Endothelial cell of umbilical vein (primary cell): ENCODE measurements around the gene SPOP. TPM values are rescaled to one million over a fixed set of nuclear protein-coding genes. Genes with fewer than 3 reads are reported as not detected.
A peak's percentile ranks its signal among the peaks of the same experiment; 100 is the strongest.

ENCODE experiments used
- BruUV-seq: library from RNA; stranded (reverse); fragments of 400-500 nt; replicated peaks from 2 replicates; lab custom pipeline; 2021; lab: Mats Ljungman, UMichigan
- CTCF ChIA-PET: fragments of 300-600, 350-600 bp; sonication (Branson Sonifier 250); formaldehyde crosslinking; loops from one replicate; lab custom pipeline; 2021; ENCODE audit warnings: antibody characterized with exemption, inconsistent platforms; lab: Charles Lee
- POLR2A ChIA-PET: fragments of 300-600, 350-600 bp; sonication (Branson Sonifier 250); formaldehyde crosslinking; loops from one replicate; lab custom pipeline; 2021; ENCODE audit warnings: antibody characterized with exemption, inconsistent platforms; lab: Charles Lee
- DNase-seq: peaks from one replicate; pipeline ENCODE4 v3.0.0-alpha.2; 2011; ENCODE audit warnings: low read depth, low spot score
- FAIRE-seq: peaks from 2 replicates; lab custom pipeline; 2011; peaks lifted over from hg19 to GRCh38; lab: Jason Lieb, UNC
- H2AFZ ChIP-seq: 2 replicates; pipeline ENCODE4 v1.6.0; 2012; ENCODE audit warnings: low read depth, low read length, control low read depth, inconsistent platforms
- H3K27ac ChIP-seq: 2 replicates; pipeline ENCODE4 v1.5.1; 2011; ENCODE audit warnings: low read depth, mild to moderate bottlenecking, control low read depth, low read length, moderate library complexity; ENCODE audit not compliant: insufficient read depth
- H3K27me3 ChIP-seq, 2 experiments: 2 replicates each; pipeline versions ENCODE4 v1.6.0 to v1.6.1; 2011; ENCODE audit warnings: low read length in 2 of 2, mixed read lengths in 1 of 2; ENCODE audit not compliant: control insufficient read depth in 2 of 2, insufficient read depth in 2 of 2
- H3K36me3 ChIP-seq, 2 experiments: 2 replicates in 1 of 2; 3 replicates in 1 of 2; pipeline ENCODE4 v1.5.1; 2011; ENCODE audit warnings: low read length in 2 of 2, mild to moderate bottlenecking in 1 of 2, moderate library complexity in 1 of 2; ENCODE audit not compliant: control insufficient read depth in 2 of 2, insufficient read depth in 2 of 2; ENCODE audit errors: extremely low read depth in 1 of 2
- H3K4me1 ChIP-seq: 3 replicates; pipeline ENCODE4 v1.5.1; 2011; ENCODE audit warnings: mild to moderate bottlenecking, low read length; ENCODE audit not compliant: control insufficient read depth, insufficient read depth; ENCODE audit errors: extremely low read depth
- H3K4me2 ChIP-seq: 2 replicates; pipeline ENCODE4 v1.6.1; 2011; ENCODE audit warnings: low read length, control low read depth, mixed read lengths; ENCODE audit not compliant: insufficient read depth
- H3K4me3 ChIP-seq, 3 experiments: fragments of 200-600 bp in 1 of 3; sonication (generic), shearing (Covaris generic) in 1 of 3; replicated peaks in 1 of 3; 2 replicates each; pipeline ENCODE4 v1.5.1; 2011 to 2016; ENCODE audit warnings: control low read depth in 3 of 3, low read length in 3 of 3, mild to moderate bottlenecking in 2 of 3, inconsistent platforms in 1 of 3, low read depth in 1 of 3, moderate library complexity in 1 of 3; ENCODE audit not compliant: insufficient read depth in 1 of 3
- H3K79me2 ChIP-seq: 2 replicates; pipeline ENCODE4 v1.6.0; 2012; ENCODE audit warnings: low read length, inconsistent platforms; ENCODE audit not compliant: control insufficient read depth, insufficient read depth
- H3K9ac ChIP-seq: replicated peaks from 2 replicates; pipeline ENCODE3; 2011; ENCODE audit warnings: low read length, control low read depth; ENCODE audit not compliant: insufficient read depth; ENCODE audit errors: extremely low read depth
- H3K9me1 ChIP-seq: replicated peaks from 3 replicates; pipeline ENCODE4 v1.6.0; 2011; ENCODE audit warnings: mild to moderate bottlenecking, low read length; ENCODE audit not compliant: control insufficient read depth, insufficient read depth; ENCODE audit errors: extremely low read depth
- H3K9me3 ChIP-seq: replicated peaks from 2 replicates; pipeline ENCODE4 v1.5.1; 2012; ENCODE audit warnings: low read length, inconsistent platforms; ENCODE audit not compliant: control insufficient read depth, insufficient read depth
- H4K20me1 ChIP-seq: replicated peaks from 2 replicates; pipeline ENCODE3; 2011; ENCODE audit warnings: mild to moderate bottlenecking, low read length; ENCODE audit not compliant: control insufficient read depth, insufficient read depth; ENCODE audit errors: extremely low read depth
- CTCF ChIP-seq, 2 donors: IDR thresholded peaks; 1 replicate in 1 of 2; 2 replicates in 1 of 2; pipeline ENCODE4 v1.5.1; 2011; ENCODE audit warnings: low read length in 2 of 2, mild to moderate bottlenecking in 2 of 2, moderate library complexity in 2 of 2, control low read depth in 1 of 2, inconsistent platforms in 1 of 2, low read depth in 1 of 2; ENCODE audit not compliant: insufficient read depth in 1 of 2; ENCODE audit errors: extremely low read depth in 1 of 2
- EZH2 ChIP-seq: IDR thresholded peaks from 2 replicates; pipeline ENCODE4 v1.6.1; 2012; ENCODE audit warnings: borderline replicate concordance, low read depth, mild to moderate bottlenecking, moderate library complexity, low read length, inconsistent platforms; ENCODE audit not compliant: severe bottlenecking
- FOS ChIP-seq: IDR thresholded peaks from 2 replicates; pipeline ENCODE4 v1.6.1; 2011; ENCODE audit warnings: mild to moderate bottlenecking, low read length, moderate library complexity, borderline replicate concordance; ENCODE audit not compliant: insufficient read depth
- GATA2 ChIP-seq: IDR thresholded peaks from 2 replicates; pipeline ENCODE4 v1.7.0; 2011; ENCODE audit warnings: low read depth, mild to moderate bottlenecking, moderate library complexity, mixed read lengths, low read length; ENCODE audit not compliant: insufficient read length, insufficient read depth
- JUN ChIP-seq: IDR thresholded peaks from 2 replicates; pipeline ENCODE4 v1.6.1; 2011; ENCODE audit warnings: borderline replicate concordance, low read depth; ENCODE audit not compliant: insufficient read length, insufficient read depth
- MAX ChIP-seq: IDR thresholded peaks from 2 replicates; pipeline ENCODE4 v1.6.1; 2011; ENCODE audit not compliant: insufficient read depth, insufficient read length
- MYC ChIP-seq: IDR thresholded peaks from one replicate; pipeline ENCODE4 v1.6.1; 2011; ENCODE audit warnings: mild to moderate bottlenecking, low read depth, low read length
- POLR2A ChIP-seq: IDR thresholded peaks from 2 replicates; pipeline ENCODE4 v1.6.1; 2012; ENCODE audit warnings: low read depth, mild to moderate bottlenecking, control low read depth, low read length
- POLR2AphosphoS5 ChIP-seq: IDR thresholded peaks from 2 replicates; pipeline ENCODE4 v1.6.1; 2012; ENCODE audit warnings: low read depth, mild to moderate bottlenecking, control low read depth, low read length, moderate library complexity; ENCODE audit not compliant: insufficient read depth
- dilution Hi-C: fragments of 300-500 bp; cut with MboI; formaldehyde crosslinking; loops from one replicate; pipeline ENCODE4 v1.15.0; 2019; ENCODE audit warnings: low sequenced_read_pairs; ENCODE audit not compliant: extremely low pct_ligation_motif_present
- intact Hi-C: fragments of 100-400 bp; cut with micrococcal nuclease; formaldehyde crosslinking; loops from one replicate; pipeline ENCODE4 v1.10.0; 2022
- polyA plus RNA-seq, 4 experiments: library from polyadenylated mRNA; depleted of rRNA in 3 of 4; stranded (reverse) in 3 of 4; unstranded in 1 of 4; fragments of >200 nt; gene quantifications; 2 replicates each; pipeline versions ENCODE4 v1.2.1 to v1.2.3, GENCODE V29; 2011 to 2012; ENCODE audit warnings: missing spikeins in 1 of 4
- total RNA-seq: library from RNA; stranded (reverse); gene quantifications from 2 replicates; pipeline ENCODE4 v1.2.3, GENCODE V29; 2021

SPOP gene
- total and polyA plus RNA-seq, 2 donors (not counting 3 experiments of a cell fraction or from before 2014, with no cell fraction given): 46.9 to 61.0 TPM

- TF ChIP-seq EZH2 (no peak), CTCF (IDR thresholded peaks at IDR 0.05; ENCODE audit: extremely low read depth in 1 of 2, insufficient read depth in 1 of 2, low read depth in 1 of 2, low read length in 2 of 2) (peak; percentile 90 to 93)
- H3K27me3 ChIP-seq: peaks cover 6 to 16% of the 10 kb centered on the region in 2 experiments
- DNase-seq (peak; percentile 79), FAIRE-seq (peak; percentile 95)
- H3K9me1 ChIP-seq: no peaks in the 10 kb centered on the region
- POLR2A ChIA-PET: interaction anchor here (0.5 to 1.0 kb wide), 2 partner anchors 129 to 196 kb away, joined by 3 to 10 read pairs; partner anchors contain the start of gene FAM117A
- H3K79me2 ChIP-seq: no peaks in the 10 kb centered on the region
- H3K27ac ChIP-seq: no peak overlapping the region
- H3K9ac ChIP-seq: no peak overlapping the region
- dilution Hi-C loops: no loop called here
- no peaks in the 10 kb centered on the region for H3K36me3 ChIP-seq
- peaks cover 5% of the 10 kb centered on the region for H3K4me1 ChIP-seq
- H2AFZ ChIP-seq: peak overlapping the region; percentile 92
- H3K4me2 ChIP-seq: peak overlapping the region; percentile 65
- no TSS peak for BruUV-seq
- H4K20me1 ChIP-seq: no peaks in the 10 kb centered on the region
- CTCF ChIA-PET: interaction anchor here (0.6 to 14.0 kb wide), 40 partner anchors 8 to 458 kb away, joined by 3 to 786 read pairs (median 4); partner anchors contain the start of genes FAM117A, KAT7, NXPH3 and PHB1
- peak overlapping the region; percentile 10 to 34 (median 25) for H3K4me3 ChIP-seq
- no peaks in the 10 kb centered on the region for H3K9me3 ChIP-seq
- intact Hi-C loops: loop anchor here (1.0 to 2.0 kb wide), 4 partner anchors 127 to 428 kb away; no protein-coding TSS in a partner anchor
These were observed 109.8 kb downstream of the SPOP start for GRCh38 chr17:49567871-49568694.

GRCh38 chr17:49567104-49567521 is 110.8 kb downstream of the SPOP start:
- BruUV-seq: no TSS peak
- FAIRE-seq (no peak), DNase-seq (no peak)
- Histone ChIP-seq H2AFZ (no peak overlapping the region), H3K4me2 (no peak overlapping the region), H3K9me3 (no peaks in the 10 kb centered on the region), H3K9me1 (no peaks in the 10 kb centered on the region), H3K4me1 (peaks cover 5% of the 10 kb centered on the region), H3K4me3 (no peak overlapping the region), H3K9ac (no peak overlapping the region), H3K27ac (no peak overlapping the region), H3K27me3 (peaks cover 6 to 10% of the 10 kb centered on the region in 2 experiments), H3K36me3 (no peaks in the 10 kb centered on the region), H4K20me1 (no peaks in the 10 kb centered on the region), H3K79me2 (no peaks in the 10 kb centered on the region)
- CTCF ChIA-PET: interaction anchor here (0.6 to 14.0 kb wide), 40 partner anchors 9 to 459 kb away, joined by 3 to 786 read pairs (median 4); partner anchors contain the start of genes FAM117A, KAT7, NXPH3 and PHB1
- dilution Hi-C loops: no loop called here
- no peak for TF ChIP-seq EZH2
- TF ChIP-seq MAX: no peak
- TF ChIP-seq GATA2: no peak
- no peak for TF ChIP-seq CTCF (IDR thresholded peaks at IDR 0.05; ENCODE audit: extremely low read depth in 1 of 2, insufficient read depth in 1 of 2, low read depth in 1 of 2, low read length in 2 of 2)
- TF ChIP-seq POLR2A: no peak
- no peak for TF ChIP-seq POLR2AphosphoS5
- TF ChIP-seq FOS: no peak
- TF ChIP-seq JUN: no peak
- no peak for TF ChIP-seq MYC
- intact Hi-C loops: no loop called here
- POLR2A ChIA-PET: interaction anchor here (0.5 kb wide), 1 partner anchor 197 kb away, joined by 10 read pairs; the partner anchor contains the start of gene FAM117A
